Right ventricle myocardium inferior (tissue), 1 donor: ENCODE data around the gene HIVEP3. TPM values are rescaled to one million over a fixed set of nuclear protein-coding genes. Genes with fewer than 3 reads are reported as not detected.
A peak's percentile ranks its signal among the peaks of the same experiment; 100 is the strongest.

ENCODE experiments used
- ATAC-seq: fragments of 200-7000 bp; cut with Tn5 transposase; one replicate; pipeline ENCODE4 v1.9.1; 2020; ENCODE audit warnings: mild to moderate bottlenecking, moderate library complexity
- DNase-seq: peaks from one replicate; pipeline ENCODE4 v3.0.0; 2021; ENCODE audit errors: missing footprints
- intact Hi-C: fragments of 100-400 bp; cut with DNase I; formaldehyde crosslinking; loops from one replicate; pipeline ENCODE4 v1.11.0; 2022
- total RNA-seq: library from RNA; stranded (reverse); fragmentation: NEBNext Ultra II Directional; extraction: Animal tissue kit (Norgen Biotek cat#: 25700); gene quantifications from one replicate; pipeline ENCODE4 v1.2.1, GENCODE V29; 2021
- donor health status: DM: no; HTN: yes; CAD: no; lungs with severe emphysema.

Gene HIVEP3
- total RNA-seq, 1 donor from 2014 or later: 6.5 TPM

DNA sequence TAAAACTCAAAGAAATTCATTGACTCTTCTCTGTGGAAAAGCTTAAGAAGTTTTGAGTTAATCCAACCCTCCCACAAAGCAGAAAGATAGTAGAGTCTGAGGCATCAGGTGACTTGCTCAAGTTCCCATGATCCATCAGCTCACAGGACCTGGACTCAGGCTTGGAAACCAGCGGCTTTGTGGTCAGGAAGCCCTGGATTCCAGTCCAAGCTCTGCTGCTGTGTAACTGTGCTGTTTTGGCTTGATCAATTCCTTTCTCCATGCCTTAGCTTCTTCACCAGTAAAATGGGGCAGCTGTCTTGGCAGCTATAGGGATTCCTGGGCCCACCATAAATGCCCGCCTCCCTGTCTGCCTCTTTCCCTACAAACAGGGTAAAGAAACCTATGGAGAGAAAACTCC is 180.2 kb downstream of the HIVEP3 start:
- no peak for DNase-seq
- intact Hi-C loops: no loop called here
- no peak for ATAC-seq

GRCh38 chr1:41738006-41738405 is 180.7 kb downstream of the HIVEP3 start:
- ATAC-seq: no peak
- intact Hi-C loops: no loop called here
- no peak for DNase-seq

- no peak for DNase-seq
- intact Hi-C loops: no loop called here
- peak; percentile 59 for ATAC-seq
Observed at GRCh38 chr1:41735631-41736260, 183.0 kb downstream of the HIVEP3 start.

DNA sequence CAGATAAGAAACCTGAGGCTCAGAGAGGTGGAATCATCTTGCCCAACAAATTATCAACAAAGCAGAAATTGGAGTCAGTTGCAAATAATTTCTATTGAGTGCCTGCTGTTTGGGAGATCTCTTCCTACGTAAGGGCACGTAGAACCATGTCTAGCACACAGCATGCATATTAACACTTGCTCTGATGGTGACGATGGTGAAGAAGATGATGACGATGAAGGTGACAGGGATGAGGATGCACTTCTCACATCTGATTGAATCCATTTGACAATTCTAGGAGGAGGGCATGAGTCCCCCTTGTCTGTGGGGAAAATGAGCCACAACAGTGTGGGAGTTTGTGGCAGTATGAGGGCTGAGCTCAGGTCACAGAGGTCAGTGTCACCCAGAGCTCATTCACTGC is 183.6 kb downstream of the HIVEP3 start:
- DNase-seq (no peak), ATAC-seq (no peak)
- intact Hi-C loops: no loop called here

- DNase-seq: no peak
- intact Hi-C loops: no loop called here
- ATAC-seq: no peak
Observed at GRCh38 chr1:41734201-41734970, 184.3 kb downstream of the HIVEP3 start.

GRCh38 chr1:41733725-41734124 is 185.0 kb downstream of the HIVEP3 start:
- intact Hi-C loops: no loop called here
- DNase-seq: no peak
- no peak for ATAC-seq

- ATAC-seq (peak; percentile 45), DNase-seq (no peak)
- intact Hi-C loops: no loop called here
Observed at GRCh38 chr1:41733021-41733420, 185.7 kb downstream of the HIVEP3 start.

DNA sequence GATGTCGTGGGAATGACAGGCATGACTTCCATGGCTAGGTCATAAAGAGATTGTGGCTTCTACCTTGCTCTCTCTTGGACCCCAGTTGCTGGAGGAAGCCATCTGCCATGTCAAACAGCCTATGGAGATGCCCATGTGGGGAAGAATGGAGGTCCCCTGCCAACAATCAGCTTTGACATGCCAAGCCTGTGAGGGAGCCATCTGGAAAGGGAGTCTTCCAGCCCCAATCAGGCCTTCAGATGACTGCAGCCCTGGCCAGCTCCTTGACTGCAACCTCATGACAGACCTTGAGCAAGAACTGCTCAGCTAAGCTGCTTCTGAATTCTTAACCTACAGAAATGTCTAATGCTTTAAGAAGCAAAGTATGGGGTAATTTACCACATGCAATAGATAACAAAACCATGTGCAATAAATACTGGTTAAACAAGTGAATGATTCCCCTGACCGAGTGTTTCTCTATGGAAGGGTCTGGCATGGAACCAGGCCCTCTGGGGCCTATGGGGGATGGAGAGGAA is 187.1 kb downstream of the HIVEP3 start:
- no peak for ATAC-seq
- intact Hi-C loops: no loop called here
- DNase-seq: no peak

GRCh38 chr1:41730806-41731205 is 187.9 kb downstream of the HIVEP3 start:
- DNase-seq (no peak), ATAC-seq (no peak)
- intact Hi-C loops: no loop called here

GRCh38 chr1:41728403-41729202 is 190.1 kb downstream of the HIVEP3 start:
- DNase-seq (no peak), ATAC-seq (no peak)
- intact Hi-C loops: no loop called here

GRCh38 chr1:41727749-41728115 is 191.0 kb downstream of the HIVEP3 start:
- no peak for DNase-seq
- ATAC-seq: no peak
- intact Hi-C loops: no loop called here

DNA sequence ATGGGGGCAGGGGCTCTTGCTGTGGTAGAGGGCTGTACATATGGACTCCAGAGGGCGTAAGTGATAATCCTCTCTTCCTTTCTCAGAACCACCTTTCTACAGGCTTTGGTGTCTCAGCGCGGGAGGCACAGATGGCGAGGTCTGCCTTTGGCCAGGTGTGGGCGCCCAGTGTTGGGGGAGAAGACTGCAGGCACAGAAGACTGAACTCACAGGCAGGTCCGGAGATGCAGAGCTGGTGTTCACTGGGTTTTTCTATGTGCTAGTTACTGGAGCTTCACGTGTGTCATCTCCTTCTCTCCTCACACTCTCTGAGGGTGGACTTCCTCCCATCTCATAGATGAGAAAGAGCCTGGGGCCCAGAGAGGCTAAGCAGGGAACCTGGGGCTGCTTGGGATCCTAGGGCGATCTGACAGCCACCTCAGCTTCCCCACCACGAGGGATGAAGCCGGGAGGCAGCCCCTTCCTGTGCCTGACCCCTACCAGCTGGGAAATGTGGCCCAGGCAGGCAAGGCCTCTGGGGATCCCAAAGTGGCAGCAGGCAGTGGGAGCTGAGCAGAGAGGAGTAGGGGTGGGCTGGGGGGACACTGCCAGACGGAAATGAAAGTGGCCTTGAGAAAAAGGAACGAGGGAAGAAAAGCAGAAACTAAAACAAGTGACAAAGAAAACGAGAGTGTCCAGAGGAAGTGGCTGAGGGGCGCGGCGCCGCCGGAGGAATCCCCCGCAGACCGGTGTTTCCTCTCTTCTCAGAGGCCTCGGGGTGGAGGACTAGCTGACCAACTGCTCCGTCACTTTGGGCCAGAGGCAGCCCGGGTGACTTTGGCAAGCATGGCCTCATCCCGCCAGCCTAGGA is 191.6 kb downstream of the HIVEP3 start:
- DNase-seq: peak; percentile 90
- intact Hi-C loops: no loop called here
- ATAC-seq: peak; percentile 74

- intact Hi-C loops: no loop called here
- ATAC-seq (no peak), DNase-seq (no peak)
Observed at GRCh38 chr1:41726292-41726691, 192.4 kb downstream of the HIVEP3 start.

GRCh38 chr1:41724926-41725325 is 193.8 kb downstream of the HIVEP3 start:
- DNase-seq: no peak

DNA sequence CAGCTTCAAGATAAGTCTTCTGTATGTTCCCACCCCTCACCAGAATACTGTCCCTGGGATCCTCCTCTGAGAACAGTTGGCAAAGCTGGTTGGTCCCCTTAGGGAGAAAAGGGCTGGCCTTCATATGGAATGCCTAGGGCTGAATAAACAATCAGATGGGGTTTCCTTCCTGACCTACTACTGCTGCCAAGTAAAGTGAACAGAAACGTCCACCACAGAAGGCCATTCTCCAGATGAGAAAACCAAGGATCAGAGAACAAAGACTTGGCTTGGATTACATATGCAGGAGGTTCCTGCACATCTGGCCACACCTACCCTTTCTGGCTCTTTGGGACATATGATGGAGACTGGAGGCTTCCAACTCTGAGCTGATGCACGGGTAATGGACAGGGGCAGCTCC is 194.5 kb downstream of the HIVEP3 start:
- no peak for DNase-seq
- ATAC-seq: peak; percentile 22
- intact Hi-C loops: no loop called here

More at GRCh38 chr1:41724926-41725325, 193.8 kb downstream of the HIVEP3 start:
- no peak for ATAC-seq
- intact Hi-C loops: no loop called here

- no peak for ATAC-seq
- intact Hi-C loops: no loop called here
- DNase-seq: no peak
Observed at GRCh38 chr1:41723786-41724185, 194.9 kb downstream of the HIVEP3 start.

DNA sequence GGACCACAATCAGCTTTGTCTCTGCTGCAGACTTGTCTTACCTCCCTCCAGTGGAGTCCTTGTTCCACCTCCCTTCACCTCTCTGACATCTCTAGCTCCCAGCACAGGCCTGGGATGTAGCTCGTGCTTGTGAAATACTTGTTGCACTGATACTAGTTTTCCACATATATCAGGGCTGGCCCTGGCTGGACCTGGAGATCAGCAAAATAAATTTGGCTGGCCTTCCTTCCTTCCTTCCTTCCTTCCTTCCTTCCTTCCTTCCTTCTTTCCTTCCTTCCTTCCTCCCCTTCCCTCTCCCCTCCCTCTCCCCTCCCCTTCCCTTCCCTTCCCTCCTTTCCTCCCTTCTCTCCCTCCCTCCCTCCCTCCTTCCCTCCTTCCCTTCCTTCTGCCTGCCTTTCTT is 196.5 kb downstream of the HIVEP3 start:
- intact Hi-C loops: no loop called here
- DNase-seq (no peak), ATAC-seq (no peak)

DNA sequence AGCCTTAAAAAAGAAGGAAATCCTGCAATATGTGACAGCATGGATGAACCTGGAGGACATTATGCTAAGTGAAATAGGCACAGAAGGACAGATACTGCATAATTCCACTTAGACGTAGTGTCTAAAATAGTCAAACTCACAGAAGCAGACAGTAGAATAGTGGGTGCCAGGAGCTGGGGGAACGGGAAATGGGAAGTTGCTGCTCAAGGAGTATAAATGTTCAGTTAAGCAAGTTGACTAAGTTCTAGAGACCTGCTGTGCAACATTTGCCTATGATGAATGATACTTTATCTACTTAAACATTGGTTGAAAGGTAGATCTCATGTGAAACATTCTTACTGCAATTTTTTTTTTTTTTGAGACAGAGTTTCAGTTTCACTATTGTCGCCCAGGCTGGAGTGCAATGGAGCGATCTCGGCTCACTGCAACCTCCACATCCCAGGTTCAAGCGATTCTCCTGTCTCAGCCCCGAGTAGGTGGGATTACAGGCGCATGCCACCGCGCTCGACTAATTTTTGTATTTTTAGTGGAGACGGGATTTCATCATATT is 197.8 kb downstream of the HIVEP3 start:
- ATAC-seq: no peak
- DNase-seq: no peak
- intact Hi-C loops: no loop called here
